ENCODE measurements around the gene TRIM31. TPM values are rescaled to one million over a fixed set of nuclear protein-coding genes. Genes with fewer than 3 reads are reported as not detected.

Gene TRIM31
- polyA plus RNA-seq, 1 of the 3 experiments (the other 2 are of a cell fraction) = not detected

- Histone ChIP-seq H4K20me1 (ENCODE audit: insufficient read depth) (no peaks in the 10 kb centered on the region), H3K4me2 (no peak within 1 kb of the TSS), H3K9ac (no peak within 1 kb of the TSS), H3K9me3 (no peaks in the 10 kb centered on the region), H3K79me2 (ENCODE audit: insufficient read depth) (no peaks in the 10 kb centered on the region), H3K27me3 (ENCODE audit: insufficient read depth) (peaks cover 55% of the 10 kb centered on the region; the same call in 1 of the 2 replicates), H3K27ac (ENCODE audit: low read depth in 2 of 2, low read length in 1 of 2) (no peak within 1 kb of the TSS), H2AFZ (ENCODE audit: low read depth) (no peak within 1 kb of the TSS), H3K4me3 (ENCODE audit: low read depth in 2 of 2, low read length in 1 of 2) (no peak within 1 kb of the TSS), H3F3A (replicated peaks; ENCODE audit: insufficient read depth) (no peaks in the 10 kb centered on the region), H3K4me1 (ENCODE audit: control insufficient read depth in 1 of 2, insufficient read depth in 2 of 2, low read depth in 1 of 2, low read length in 1 of 2) (no peaks in the 10 kb centered on the region; a peak in 1 of 4 replicates), H3K36me3 (replicated peaks in 1 of 2; ENCODE audit: control insufficient read depth in 1 of 2, insufficient read depth in 2 of 2, low read length in 1 of 2) (no peaks in the 10 kb centered on the region), H3K9me2 (no peaks in the 10 kb centered on the region)
- CTCF ChIA-PET = no interaction called here
- 76% methylated on average over 3 of the region's 4 CpGs for WGBS (ENCODE audit: low lambda C conversion rate)
- POLR2A ChIA-PET = no interaction called here
- DNase-seq = no peak
- TF ChIP-seq FOXM1 (IDR thresholded peaks at IDR 0.05; ENCODE audit: low read depth) (no peak), JUND (IDR thresholded peaks at IDR 0.05) (no peak), PBX3 (IDR thresholded peaks at IDR 0.05) (no peak), REST (IDR thresholded peaks at IDR 0.05; ENCODE audit: low read depth, low read length) (no peak), ELF1 (IDR thresholded peaks at IDR 0.05) (no peak), POLR2AphosphoS5 (IDR thresholded peaks at IDR 0.05; ENCODE audit: low read depth, low read length) (no peak)
Measured at GRCh38 chr6:30160785-30161531, 48.1 kb upstream of the TRIM31 start, which contains the start of gene TRIM10. Gene TRIM10, minus strand, starts transcription at chr6:30161211. Its CDS starts 353 bp downstream, at chr6:30160858.

GRCh38 chr6:30160008-30160784 lies 47.3 kb upstream of the TRIM31 start:
- ChIA-PET POLR2A (no interaction called here), CTCF (no interaction called here)
- no peaks in the 10 kb centered on the region for H3K9me2 ChIP-seq
- no peak overlapping the region for H3K9ac ChIP-seq
- 61% methylated on average over 9 of the region's 17 CpGs for WGBS (ENCODE audit: low lambda C conversion rate)
- H3K4me1 ChIP-seq (ENCODE audit: control insufficient read depth in 1 of 2, insufficient read depth in 2 of 2, low read depth in 1 of 2, low read length in 1 of 2) = no peaks in the 10 kb centered on the region; a peak in 1 of 4 replicates
- no peak for DNase-seq
- no peak overlapping the region for H3K27ac ChIP-seq (ENCODE audit: low read depth in 2 of 2, low read length in 1 of 2)
- no peaks in the 10 kb centered on the region for H3K36me3 ChIP-seq (replicated peaks in 1 of 2; ENCODE audit: control insufficient read depth in 1 of 2, insufficient read depth in 2 of 2, low read length in 1 of 2)
- no peaks in the 10 kb centered on the region for H3K9me3 ChIP-seq
- no peak overlapping the region for H2AFZ ChIP-seq (ENCODE audit: low read depth)
- H3K4me3 ChIP-seq (ENCODE audit: low read depth in 2 of 2, low read length in 1 of 2) = no peak overlapping the region
- no peaks in the 10 kb centered on the region for H3F3A ChIP-seq (replicated peaks; ENCODE audit: insufficient read depth)
- H4K20me1 ChIP-seq (ENCODE audit: insufficient read depth) = no peaks in the 10 kb centered on the region
- H3K4me2 ChIP-seq = no peak overlapping the region
- H3K27me3 ChIP-seq (ENCODE audit: insufficient read depth) = peaks cover 53% of the 10 kb centered on the region; the same call in 1 of the 2 replicates
- no peaks in the 10 kb centered on the region for H3K79me2 ChIP-seq (ENCODE audit: insufficient read depth)
- TF ChIP-seq CHD2 (IDR thresholded peaks at IDR 0.05; ENCODE audit: low read length, partially characterized antibody) = no peak
- TF ChIP-seq SIN3A (IDR thresholded peaks at IDR 0.05; ENCODE audit: borderline replicate concordance, low read depth, low read length) = no peak
- no peak for TF ChIP-seq JUND (IDR thresholded peaks at IDR 0.05)
- no peak for TF ChIP-seq RFX5 (IDR thresholded peaks at IDR 0.05; ENCODE audit: low read length)
- TF ChIP-seq GABPA (IDR thresholded peaks at IDR 0.05; ENCODE audit: low read depth) = no peak
- TF ChIP-seq RXRA (IDR thresholded peaks at IDR 0.05; ENCODE audit: borderline replicate concordance, low read depth) = no peak
- TF ChIP-seq CTCF (IDR thresholded peaks at IDR 0.05) = no peak
- TF ChIP-seq RAD21 (IDR thresholded peaks at IDR 0.05; ENCODE audit: low read length) = no peak
- TF ChIP-seq MXI1 (IDR thresholded peaks at IDR 0.05; ENCODE audit: low read depth, low read length) = no peak
- TF ChIP-seq PBX3 (IDR thresholded peaks at IDR 0.05) = no peak
- no peak for TF ChIP-seq YY1 (IDR thresholded peaks at IDR 0.05; ENCODE audit: low read depth)
